Dendritic cell treated with granulocyte-macrophage colony-stimulating factor and Interleukin-4, amounts not matched to agents 40 ng/mL and 50 ng/mL, for 4 days (primary cell): ENCODE measurements around the gene CASZ1.

ENCODE experiments used
- H3K27ac Mint-ChIP-seq: one replicate; pipeline ENCODE4 v1.8.0; 2022; ENCODE audit warnings: mild to moderate bottlenecking, mixed read lengths
- H3K27me3 Mint-ChIP-seq: one replicate; pipeline ENCODE4 v1.8.0; 2022; ENCODE audit warnings: mild to moderate bottlenecking, mixed read lengths
- H3K36me3 Mint-ChIP-seq: one replicate; pipeline ENCODE4 v1.8.0; 2022; ENCODE audit warnings: low read depth, mixed read lengths
- H3K4me1 Mint-ChIP-seq: one replicate; pipeline ENCODE4 v1.8.0; 2022; ENCODE audit warnings: low read depth, mixed read lengths
- H3K4me3 Mint-ChIP-seq: one replicate; pipeline ENCODE4 v1.8.0; 2022; ENCODE audit warnings: mild to moderate bottlenecking, moderate library complexity, mixed read lengths
- H3K9me3 Mint-ChIP-seq: one replicate; pipeline ENCODE4 v1.8.0; 2022; ENCODE audit warnings: mixed read lengths
- intact Hi-C: fragments of 100-400 bp; cut with micrococcal nuclease; formaldehyde crosslinking; loops from one replicate; pipeline ENCODE4 v1.15.0; 2022

CASZ1 gene

DNA sequence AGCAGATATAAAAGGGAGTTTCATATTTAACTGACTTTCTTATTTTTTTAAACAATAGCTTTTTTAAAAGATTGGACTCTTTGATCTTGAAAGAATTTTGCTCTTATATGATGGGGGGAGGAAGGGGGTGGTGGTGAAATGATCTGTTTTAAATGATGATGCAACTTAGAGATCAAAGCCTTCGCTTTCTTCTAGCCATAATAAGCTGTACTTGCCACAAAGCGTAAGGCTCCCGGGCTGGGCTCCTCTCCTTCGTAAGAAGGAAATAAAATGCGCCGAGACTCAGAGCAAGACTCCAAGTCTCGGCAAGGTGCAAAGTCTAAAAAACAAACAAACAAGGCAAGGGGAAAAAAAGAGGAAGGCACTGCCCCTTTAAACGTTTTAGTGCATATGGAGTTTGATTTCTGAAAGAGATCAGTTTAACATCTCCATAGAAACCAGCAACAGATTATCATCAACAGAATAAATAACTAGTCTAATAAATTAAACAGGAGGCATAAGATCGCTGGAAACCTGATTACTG lies 3.3 kb downstream of the CASZ1 start:
- Mint-ChIP-seq H3K27me3 (peaks cover 58% of the 10 kb centered on the region), H3K27ac (no peak overlapping the region), H3K36me3 (no peaks in the 10 kb centered on the region), H3K4me1 (peaks cover 7% of the 10 kb centered on the region), H3K9me3 (no peaks in the 10 kb centered on the region), H3K4me3 (no peak overlapping the region)
- intact Hi-C loops, result no loop called here

GRCh38 chr1:10791105-10791951 lies 5.1 kb downstream of the CASZ1 start:
- intact Hi-C loops, result no loop called here
- Mint-ChIP-seq H3K36me3 (no peaks in the 10 kb centered on the region), H3K27me3 (peaks cover 49% of the 10 kb centered on the region), H3K4me1 (peaks cover 7% of the 10 kb centered on the region), H3K27ac (no peak overlapping the region), H3K4me3 (no peak overlapping the region), H3K9me3 (no peaks in the 10 kb centered on the region)

DNA sequence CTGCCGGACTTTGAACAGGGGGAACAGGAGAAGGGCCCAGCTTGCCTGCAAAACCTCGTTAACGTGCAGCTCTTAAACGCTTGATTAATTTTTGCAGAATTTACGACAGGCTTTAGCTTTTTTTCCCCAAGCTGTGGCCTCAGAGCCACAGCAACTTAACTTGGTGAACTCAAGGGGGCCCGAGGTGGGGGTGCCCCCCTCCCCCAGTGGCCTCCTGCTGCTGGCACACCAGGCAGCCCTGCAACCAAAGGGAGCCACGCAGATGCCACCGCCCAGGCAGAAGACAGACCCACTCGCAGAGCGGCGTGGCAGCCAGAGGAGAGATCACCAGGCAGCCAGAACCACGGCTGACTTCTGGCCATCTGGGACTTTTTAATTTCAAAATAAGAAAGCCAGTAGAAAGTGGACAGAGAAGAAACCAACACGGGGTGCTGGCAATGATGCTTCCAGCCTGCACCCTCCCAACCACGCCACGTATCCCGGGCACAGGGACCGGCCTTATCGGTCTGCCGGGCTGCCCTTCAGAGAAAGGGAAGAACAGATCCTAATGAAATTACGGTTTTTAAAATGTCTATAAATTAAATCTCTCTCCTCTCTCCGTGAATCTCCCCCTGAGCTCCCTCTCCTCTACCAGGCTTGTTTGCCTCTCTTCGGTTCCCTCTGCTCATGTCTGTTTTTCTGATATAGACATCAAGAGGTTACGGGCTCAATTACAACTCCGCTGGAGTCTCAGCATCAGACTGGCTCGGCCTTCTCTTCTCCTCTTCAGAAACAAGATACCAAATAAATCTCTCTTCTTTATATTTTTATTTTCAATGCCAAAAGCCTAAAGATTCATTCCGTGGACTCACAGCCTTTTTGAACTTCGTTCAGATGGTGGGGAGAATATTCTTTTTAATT lies 6.4 kb downstream of the CASZ1 start:
- H3K27ac Mint-ChIP-seq, result no peak overlapping the region
- peaks cover 2% of the 10 kb centered on the region for H3K4me1 Mint-ChIP-seq
- H3K27me3 Mint-ChIP-seq, result peaks cover 41% of the 10 kb centered on the region
- no peaks in the 10 kb centered on the region for H3K36me3 Mint-ChIP-seq
- H3K9me3 Mint-ChIP-seq, result no peaks in the 10 kb centered on the region
- H3K4me3 Mint-ChIP-seq, result no peak overlapping the region
- intact Hi-C loops, result no loop called here

DNA sequence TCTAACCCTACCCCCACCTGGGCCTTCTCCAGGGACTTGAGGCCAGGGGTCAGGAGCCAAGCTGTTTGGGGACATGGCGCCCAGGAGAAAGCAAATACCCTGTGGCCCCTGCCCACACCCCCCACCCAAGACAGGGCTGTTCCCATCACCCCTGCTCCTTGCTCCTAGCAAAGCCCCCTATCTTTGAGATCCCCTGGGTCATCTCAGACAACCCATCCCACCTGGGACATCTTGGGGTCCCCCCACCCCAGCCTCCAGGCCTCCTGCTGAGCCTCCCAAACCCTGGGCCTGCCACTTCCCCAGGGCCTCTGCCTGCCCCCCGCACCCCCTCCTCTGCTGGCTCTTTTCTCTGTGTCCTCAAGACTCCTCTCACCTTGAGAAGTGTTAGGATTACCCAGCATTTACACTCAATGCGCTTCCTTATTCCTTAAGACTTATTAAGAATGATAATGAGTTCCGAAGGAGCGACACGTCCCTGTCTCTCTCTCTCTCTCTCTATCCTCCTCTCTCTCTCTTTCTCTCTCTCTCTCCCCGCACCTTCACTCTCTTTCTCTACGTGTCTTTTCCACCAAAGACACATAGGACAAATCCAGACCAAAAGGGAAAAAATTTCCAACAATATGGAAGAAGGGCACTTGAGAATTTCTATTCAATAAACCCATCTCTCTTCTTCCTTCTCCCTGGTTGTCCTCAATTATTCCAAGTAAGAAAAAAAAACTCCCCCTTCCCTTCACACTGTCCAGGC lies 7.2 kb downstream of the CASZ1 start:
- Mint-ChIP-seq H3K27ac (no peak overlapping the region), H3K36me3 (no peaks in the 10 kb centered on the region), H3K9me3 (no peaks in the 10 kb centered on the region), H3K4me1 (no peaks in the 10 kb centered on the region), H3K4me3 (no peak overlapping the region), H3K27me3 (peaks cover 36% of the 10 kb centered on the region)
- intact Hi-C loops, result no loop called here

- H3K4me3 Mint-ChIP-seq, result no peak overlapping the region
- intact Hi-C loops, result no loop called here
Measured at GRCh38 chr1:10788592-10789006, 7.8 kb downstream of the CASZ1 start.

DNA sequence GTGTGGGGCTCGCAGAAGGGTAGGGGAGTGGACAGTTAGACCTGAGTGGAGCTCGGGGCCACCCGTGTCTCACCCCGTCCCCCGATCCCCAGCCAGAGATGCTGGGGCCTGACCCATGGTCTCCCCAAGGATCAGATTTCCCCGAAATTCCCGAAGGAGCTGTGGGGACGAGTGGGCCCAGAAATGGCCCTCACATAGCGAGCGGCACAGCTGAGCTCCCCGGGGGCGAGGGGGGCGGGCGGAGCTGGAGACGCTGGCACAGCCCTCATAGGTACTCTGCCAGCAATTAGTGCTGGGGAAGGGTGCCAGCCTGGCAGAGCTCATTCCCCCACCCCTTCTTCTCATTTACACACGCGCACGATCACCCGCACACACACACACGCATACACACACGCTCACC lies 9.2 kb downstream of the CASZ1 start:
- Mint-ChIP-seq H3K27me3 (peaks cover 23% of the 10 kb centered on the region), H3K4me3 (no peak overlapping the region), H3K36me3 (no peaks in the 10 kb centered on the region), H3K9me3 (no peaks in the 10 kb centered on the region), H3K27ac (no peak overlapping the region), H3K4me1 (no peaks in the 10 kb centered on the region)
- intact Hi-C loops, result no loop called here

More at GRCh38 chr1:10788592-10789006, 7.8 kb downstream of the CASZ1 start:
- no peaks in the 10 kb centered on the region for H3K4me1 Mint-ChIP-seq
- no peaks in the 10 kb centered on the region for H3K9me3 Mint-ChIP-seq
- peaks cover 32% of the 10 kb centered on the region for H3K27me3 Mint-ChIP-seq
- H3K36me3 Mint-ChIP-seq, result no peaks in the 10 kb centered on the region
- H3K27ac Mint-ChIP-seq, result no peak overlapping the region

DNA sequence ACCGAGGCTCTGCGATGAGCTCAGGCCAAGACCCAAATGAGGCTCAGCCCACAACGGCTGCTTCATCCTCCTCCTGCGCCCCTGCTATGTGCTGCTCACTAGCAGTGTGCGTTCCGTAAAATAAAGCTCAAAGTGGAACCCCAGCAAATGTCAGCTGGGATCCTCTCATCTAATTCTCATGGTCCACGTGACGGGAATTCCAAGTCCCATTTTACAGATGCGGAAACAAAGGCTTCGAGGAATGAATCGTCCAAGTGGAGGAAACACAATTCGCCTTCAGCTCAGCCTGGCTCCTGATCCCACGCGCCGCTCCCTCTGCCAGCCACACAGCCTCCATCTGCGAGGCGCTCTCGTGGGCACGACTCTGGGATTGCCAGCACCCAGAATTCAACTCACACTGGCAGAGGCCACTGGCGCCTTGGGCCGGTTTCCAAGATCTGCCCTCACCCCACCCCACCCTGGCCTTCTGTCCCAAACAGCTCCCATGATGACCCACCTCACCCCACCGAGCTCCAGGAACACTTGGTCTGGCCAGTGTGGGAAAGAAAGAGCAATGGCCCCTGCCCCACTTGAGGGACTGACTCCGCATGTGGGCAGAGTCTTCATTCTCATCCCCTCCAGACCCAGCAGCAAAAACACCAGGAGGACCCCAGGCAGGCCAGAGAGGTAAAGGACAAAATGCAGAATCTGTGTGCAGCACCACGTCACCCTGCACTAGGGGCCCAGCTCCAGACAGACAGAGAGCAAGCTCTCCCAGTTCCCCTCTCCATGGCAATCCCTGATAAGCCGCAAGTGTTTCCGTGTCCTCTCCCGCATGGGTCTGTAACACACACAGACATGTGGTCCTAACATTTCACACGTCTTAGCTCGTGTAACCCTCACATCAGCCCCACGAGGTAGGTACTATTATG lies 10.5 kb downstream of the CASZ1 start:
- no peaks in the 10 kb centered on the region for H3K36me3 Mint-ChIP-seq
- no peaks in the 10 kb centered on the region for H3K4me1 Mint-ChIP-seq
- intact Hi-C loops, result no loop called here
- H3K4me3 Mint-ChIP-seq, result no peak overlapping the region
- H3K27ac Mint-ChIP-seq, result no peak overlapping the region
- H3K27me3 Mint-ChIP-seq, result peaks cover 23% of the 10 kb centered on the region
- H3K9me3 Mint-ChIP-seq, result no peaks in the 10 kb centered on the region

GRCh38 chr1:10784998-10785727 lies 11.3 kb downstream of the CASZ1 start:
- intact Hi-C loops, result no loop called here
- Mint-ChIP-seq H3K36me3 (no peaks in the 10 kb centered on the region), H3K27me3 (peaks cover 23% of the 10 kb centered on the region), H3K4me3 (no peak overlapping the region), H3K9me3 (no peaks in the 10 kb centered on the region), H3K27ac (no peak overlapping the region), H3K4me1 (no peaks in the 10 kb centered on the region)

DNA sequence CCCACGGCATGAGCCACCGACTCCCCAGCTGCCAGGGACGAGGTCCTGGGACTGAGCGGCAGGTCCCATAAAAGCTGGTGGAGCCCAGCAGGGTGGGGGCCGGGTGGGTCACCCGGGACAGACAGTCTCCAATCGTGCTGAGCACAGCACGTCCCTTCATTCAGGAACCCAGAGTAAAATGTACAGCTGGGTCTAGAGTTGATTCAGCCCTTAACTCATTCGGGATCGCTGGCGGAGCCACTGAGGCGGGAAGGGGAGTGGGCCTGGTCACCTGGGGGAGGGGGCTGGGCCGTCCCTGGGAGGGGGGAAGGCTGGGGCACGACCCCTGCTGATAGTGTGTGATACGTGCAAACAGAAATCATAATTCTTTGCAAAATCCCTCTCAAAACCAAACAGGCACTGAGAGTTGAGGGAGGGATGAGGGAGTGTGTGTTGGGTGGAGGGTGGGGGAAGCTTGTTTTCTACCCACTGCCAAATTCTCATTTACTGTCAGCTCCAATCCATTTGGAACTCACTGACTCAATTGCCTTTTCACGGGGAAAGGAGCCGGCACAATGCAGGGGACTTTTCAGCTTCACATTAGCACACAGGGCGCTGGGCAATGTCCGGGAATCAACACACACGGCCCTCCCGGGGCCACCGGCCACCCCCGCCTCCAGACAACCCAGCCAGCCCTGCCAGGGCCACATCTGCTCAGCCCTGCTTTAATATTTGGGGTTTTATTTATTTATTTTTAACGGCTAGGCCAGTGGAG lies 13.8 kb downstream of the CASZ1 start:
- no peaks in the 10 kb centered on the region for H3K9me3 Mint-ChIP-seq
- no peaks in the 10 kb centered on the region for H3K4me1 Mint-ChIP-seq

DNA sequence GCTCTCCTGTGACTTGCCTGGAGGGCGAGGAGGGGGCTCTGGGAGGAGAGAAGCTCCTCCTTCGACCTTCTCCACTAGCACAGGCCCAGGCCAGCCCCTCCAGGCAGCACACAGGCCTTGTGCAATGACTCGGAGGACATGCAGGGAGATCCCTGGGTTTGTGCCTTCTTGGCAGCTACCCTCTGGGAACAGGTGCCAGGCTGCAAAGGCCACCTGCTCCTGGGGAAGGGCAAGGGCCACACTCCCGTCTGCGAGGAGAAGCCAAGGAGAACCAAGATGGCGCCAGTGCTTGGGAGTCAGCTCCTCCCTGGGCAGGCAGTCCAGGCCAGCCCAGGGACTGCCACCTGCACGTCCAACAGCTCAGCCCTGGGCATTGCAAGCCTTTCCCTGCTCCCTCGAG lies 15.3 kb downstream of the CASZ1 start:
- Mint-ChIP-seq H3K4me3 (no peak overlapping the region), H3K27me3 (peaks cover 5% of the 10 kb centered on the region), H3K4me1 (no peaks in the 10 kb centered on the region), H3K27ac (no peak overlapping the region), H3K9me3 (no peaks in the 10 kb centered on the region), H3K36me3 (no peaks in the 10 kb centered on the region)
- intact Hi-C loops, result no loop called here

More for the DNA sequence above, 13.8 kb downstream of the CASZ1 start:
- H3K4me3 Mint-ChIP-seq, result no peak overlapping the region
- H3K27ac Mint-ChIP-seq, result no peak overlapping the region
- peaks cover 9% of the 10 kb centered on the region for H3K27me3 Mint-ChIP-seq
- intact Hi-C loops, result no loop called here
- H3K36me3 Mint-ChIP-seq, result no peaks in the 10 kb centered on the region

GRCh38 chr1:10779841-10780240 lies 16.6 kb downstream of the CASZ1 start:
- no peaks in the 10 kb centered on the region for H3K9me3 Mint-ChIP-seq
- no peak overlapping the region for H3K27ac Mint-ChIP-seq
- no peaks in the 10 kb centered on the region for H3K36me3 Mint-ChIP-seq
- H3K27me3 Mint-ChIP-seq, result peaks cover 4% of the 10 kb centered on the region
- intact Hi-C loops, result no loop called here
- H3K4me1 Mint-ChIP-seq, result no peaks in the 10 kb centered on the region
- H3K4me3 Mint-ChIP-seq, result no peak overlapping the region

DNA sequence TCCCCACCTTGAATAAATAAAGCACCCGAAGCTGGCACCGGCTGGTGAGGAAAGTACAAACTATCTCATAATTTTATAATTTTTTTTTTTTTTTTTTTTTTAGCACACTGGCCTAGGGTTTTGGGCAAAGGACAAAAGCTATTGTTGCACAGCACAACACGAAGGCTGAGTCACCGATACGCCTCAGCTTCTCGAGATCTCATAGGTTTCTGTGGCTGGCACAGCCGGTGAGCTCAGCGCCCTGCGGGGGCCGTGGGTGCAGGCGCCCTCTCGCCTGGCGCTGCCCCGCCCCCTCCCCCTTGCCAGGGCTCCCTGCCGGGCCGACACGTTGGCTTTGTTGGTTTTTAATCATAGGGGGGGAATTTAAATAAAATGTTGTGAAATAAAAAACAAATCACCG lies 17.2 kb downstream of the CASZ1 start:
- Mint-ChIP-seq H3K4me3 (no peak overlapping the region), H3K27ac (no peak overlapping the region), H3K27me3 (peaks cover 2% of the 10 kb centered on the region), H3K9me3 (no peaks in the 10 kb centered on the region), H3K36me3 (no peaks in the 10 kb centered on the region), H3K4me1 (no peaks in the 10 kb centered on the region)
- intact Hi-C loops, result no loop called here
